ENCODE results near the gene ADGRV1.

DNA sequence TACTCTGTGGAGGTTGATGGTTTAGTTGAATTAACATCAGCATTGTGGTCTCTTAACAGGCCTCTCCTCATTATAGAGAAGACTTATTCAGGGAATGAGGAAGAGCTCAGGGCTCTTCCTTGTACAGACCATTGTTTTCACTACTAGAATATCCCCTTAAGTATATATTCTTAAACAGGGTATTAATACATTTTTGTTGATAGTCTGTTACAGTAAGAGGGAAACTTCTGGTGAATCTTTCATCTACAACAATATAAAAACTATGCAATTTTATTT is 330.7 kb downstream of the ADGRV1 start:
- no peak for TF ChIP-seq POLR2A (IDR thresholded peaks at IDR 0.05)
- TF ChIP-seq, protein P1, sequence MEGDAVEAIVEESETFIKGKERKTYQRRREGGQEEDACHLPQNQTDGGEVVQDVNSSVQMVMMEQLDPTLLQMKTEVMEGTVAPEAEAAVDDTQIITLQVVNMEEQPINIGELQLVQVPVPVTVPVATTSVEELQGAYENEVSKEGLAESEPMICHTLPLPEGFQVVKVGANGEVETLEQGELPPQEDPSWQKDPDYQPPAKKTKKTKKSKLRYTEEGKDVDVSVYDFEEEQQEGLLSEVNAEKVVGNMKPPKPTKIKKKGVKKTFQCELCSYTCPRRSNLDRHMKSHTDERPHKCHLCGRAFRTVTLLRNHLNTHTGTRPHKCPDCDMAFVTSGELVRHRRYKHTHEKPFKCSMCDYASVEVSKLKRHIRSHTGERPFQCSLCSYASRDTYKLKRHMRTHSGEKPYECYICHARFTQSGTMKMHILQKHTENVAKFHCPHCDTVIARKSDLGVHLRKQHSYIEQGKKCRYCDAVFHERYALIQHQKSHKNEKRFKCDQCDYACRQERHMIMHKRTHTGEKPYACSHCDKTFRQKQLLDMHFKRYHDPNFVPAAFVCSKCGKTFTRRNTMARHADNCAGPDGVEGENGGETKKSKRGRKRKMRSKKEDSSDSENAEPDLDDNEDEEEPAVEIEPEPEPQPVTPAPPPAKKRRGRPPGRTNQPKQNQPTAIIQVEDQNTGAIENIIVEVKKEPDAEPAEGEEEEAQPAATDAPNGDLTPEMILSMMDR (IDR thresholded peaks at IDR 0.05) = no peak
- no peak for TF ChIP-seq EP300 (IDR thresholded peaks at IDR 0.05; ENCODE audit: low read depth)
